Smooth muscle cell (in vitro differentiated cells): Measurements from ENCODE around the gene KRT2. TPM values are rescaled to one million over a fixed set of nuclear protein-coding genes. Genes with fewer than 3 reads are reported as not detected.

Experiments used
- DNase-seq: peaks from one replicate; lab custom pipeline; 2025; ENCODE audit not compliant: unreplicated experiment; lab: John Stamatoyannopoulos, UW
- H2AFZ ChIP-seq: fragments of 200-600 bp; sonication (generic); 2 replicates; pipeline ENCODE4 v1.6.0; 2016; ENCODE audit warnings: antibody characterized with exemption, low read depth, mild to moderate bottlenecking
- H3F3A ChIP-seq: fragments of 200-600 bp; sonication (generic); 2 replicates; pipeline ENCODE4 v1.6.0; 2017; ENCODE audit warnings: antibody characterized with exemption, low read depth
- H3K27ac ChIP-seq: fragments of 200-600 bp; sonication (generic); 2 replicates; pipeline ENCODE4 v1.5.1; 2016; ENCODE audit warnings: low read depth, mild to moderate bottlenecking
- H3K27me3 ChIP-seq: fragments of 200-600 bp; sonication (generic); 2 replicates; pipeline ENCODE4 v1.6.1; 2016; ENCODE audit warnings: low read depth, mild to moderate bottlenecking
- H3K36me3 ChIP-seq: fragments of 200-600 bp; sonication (generic); 2 replicates; pipeline ENCODE4 v1.5.1; 2016; ENCODE audit warnings: low read depth
- H3K4me1 ChIP-seq: fragments of 200-600 bp; sonication (generic); 2 replicates; pipeline ENCODE4 v1.5.1; 2016; ENCODE audit warnings: low read depth
- H3K4me2 ChIP-seq: fragments of 200-600 bp; sonication (generic); 2 replicates; pipeline ENCODE4 v1.6.0; 2016; ENCODE audit warnings: mild to moderate bottlenecking
- H3K4me3 ChIP-seq: fragments of 200-600 bp; sonication (generic); 2 replicates; pipeline ENCODE4 v1.5.1; 2016; ENCODE audit warnings: mild to moderate bottlenecking
- H3K79me2 ChIP-seq: fragments of 200-600 bp; sonication (generic); 2 replicates; pipeline ENCODE4 v1.6.0; 2016; ENCODE audit warnings: low read depth, mild to moderate bottlenecking
- H3K9ac ChIP-seq: fragments of 200-600 bp; sonication (generic); 2 replicates; pipeline ENCODE4 v1.6.0; 2016; ENCODE audit warnings: low read depth
- H3K9me3 ChIP-seq: fragments of 200-600 bp; sonication (generic); replicated peaks from 2 replicates; pipeline ENCODE4 v1.5.1; 2016; ENCODE audit warnings: low read depth
- H4K20me1 ChIP-seq: fragments of 200-600 bp; sonication (generic); 2 replicates; pipeline ENCODE4 v1.6.0; 2016; ENCODE audit warnings: low read depth
- WGBS: methylation state at CpG from one replicate; pipeline ENCODE4 v1.1.7; 2016; ENCODE audit warnings: low lambda C conversion rate; 5-methylcytosine and 5-hydroxymethylcytosine counted together
- polyA plus RNA-seq: library from polyadenylated mRNA; unstranded; fragments of >200 nt; fragmentation: Nextera tagmentation; extraction: Ambion mirVana; gene quantifications from 2 replicates; pipeline ENCODE4 v1.2.1, GENCODE V29; 2016
- total RNA-seq: library from RNA; depleted of rRNA; stranded (reverse); fragments of >200 nt; gene quantifications from 2 replicates; pipeline ENCODE4 v1.2.3, GENCODE V29; 2014
- TF ChIP-seq, protein P1 (sequence below): fragments of 200-600 bp; sonication (generic); IDR thresholded peaks from 2 replicates; pipeline ENCODE4 v1.5.1; 2017; ENCODE audit warnings: borderline replicate concordance, mild to moderate bottlenecking, antibody characterized with exemption; ENCODE audit not compliant: insufficient read depth, poor library complexity, severe bottlenecking

Gene KRT2
- total and polyA plus RNA-seq, 2 experiments from 2014 or later = not detected

GRCh38 chr12:52613384-52614030, 38.5 kb downstream of the KRT2 start:
- Histone ChIP-seq H3K36me3 (no peaks in the 10 kb centered on the region), H3K9ac (no peak overlapping the region), H3K9me3 (no peaks in the 10 kb centered on the region), H2AFZ (no peak overlapping the region), H3F3A (no peaks in the 10 kb centered on the region), H3K4me2 (no peak overlapping the region), H3K27ac (no peak overlapping the region), H3K79me2 (no peaks in the 10 kb centered on the region), H4K20me1 (no peaks in the 10 kb centered on the region), H3K27me3 (peaks cover 52% of the 10 kb centered on the region), H3K4me3 (no peak overlapping the region), H3K4me1 (no peaks in the 10 kb centered on the region)
- TF ChIP-seq, protein P1, sequence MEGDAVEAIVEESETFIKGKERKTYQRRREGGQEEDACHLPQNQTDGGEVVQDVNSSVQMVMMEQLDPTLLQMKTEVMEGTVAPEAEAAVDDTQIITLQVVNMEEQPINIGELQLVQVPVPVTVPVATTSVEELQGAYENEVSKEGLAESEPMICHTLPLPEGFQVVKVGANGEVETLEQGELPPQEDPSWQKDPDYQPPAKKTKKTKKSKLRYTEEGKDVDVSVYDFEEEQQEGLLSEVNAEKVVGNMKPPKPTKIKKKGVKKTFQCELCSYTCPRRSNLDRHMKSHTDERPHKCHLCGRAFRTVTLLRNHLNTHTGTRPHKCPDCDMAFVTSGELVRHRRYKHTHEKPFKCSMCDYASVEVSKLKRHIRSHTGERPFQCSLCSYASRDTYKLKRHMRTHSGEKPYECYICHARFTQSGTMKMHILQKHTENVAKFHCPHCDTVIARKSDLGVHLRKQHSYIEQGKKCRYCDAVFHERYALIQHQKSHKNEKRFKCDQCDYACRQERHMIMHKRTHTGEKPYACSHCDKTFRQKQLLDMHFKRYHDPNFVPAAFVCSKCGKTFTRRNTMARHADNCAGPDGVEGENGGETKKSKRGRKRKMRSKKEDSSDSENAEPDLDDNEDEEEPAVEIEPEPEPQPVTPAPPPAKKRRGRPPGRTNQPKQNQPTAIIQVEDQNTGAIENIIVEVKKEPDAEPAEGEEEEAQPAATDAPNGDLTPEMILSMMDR = no peak
- no peak for DNase-seq
- WGBS = 94% methylated on average over 9 of the region's 9 CpGs

GRCh38 chr12:52612431-52613383, 39.3 kb downstream of the KRT2 start:
- H3K36me3 ChIP-seq = no peaks in the 10 kb centered on the region
- 80% methylated on average over 5 of the region's 5 CpGs for WGBS
- no peak for DNase-seq
- no peaks in the 10 kb centered on the region for H3K79me2 ChIP-seq
- no peaks in the 10 kb centered on the region for H3F3A ChIP-seq
- H3K27me3 ChIP-seq = peaks cover 53% of the 10 kb centered on the region
- no peak overlapping the region for H3K27ac ChIP-seq
- no peaks in the 10 kb centered on the region for H3K4me1 ChIP-seq
- H3K4me2 ChIP-seq = no peak overlapping the region
- no peaks in the 10 kb centered on the region for H3K9me3 ChIP-seq
- no peak overlapping the region for H3K4me3 ChIP-seq
- H2AFZ ChIP-seq = no peak overlapping the region
- no peak overlapping the region for H3K9ac ChIP-seq
- H4K20me1 ChIP-seq = no peaks in the 10 kb centered on the region
- TF ChIP-seq, protein P1 = no peak

- no peak for DNase-seq
- H3K79me2 ChIP-seq = no peaks in the 10 kb centered on the region
- TF ChIP-seq, protein P1 = no peak
- peaks cover 52% of the 10 kb centered on the region for H3K27me3 ChIP-seq
- H3F3A ChIP-seq = no peaks in the 10 kb centered on the region
- no peaks in the 10 kb centered on the region for H3K36me3 ChIP-seq
- no peaks in the 10 kb centered on the region for H3K9me3 ChIP-seq
- H3K4me1 ChIP-seq = no peaks in the 10 kb centered on the region
- H3K4me3 ChIP-seq = no peak overlapping the region
- H3K9ac ChIP-seq = no peak overlapping the region
- H3K4me2 ChIP-seq = no peak overlapping the region
- no peak overlapping the region for H2AFZ ChIP-seq
- H3K27ac ChIP-seq = no peak overlapping the region
- no peaks in the 10 kb centered on the region for H4K20me1 ChIP-seq
- WGBS = 92% methylated on average over 6 of the region's 6 CpGs
Observed at GRCh38 chr12:52611080-52611468, 40.9 kb downstream of the KRT2 start.
